Spleen (tissue), 11 donors: ENCODE data around the gene WT1. TPM values are rescaled to one million over a fixed set of nuclear protein-coding genes. Genes with fewer than 3 reads are reported as not detected.
"Not testable (repeated sequence)": the region's sequence is repeated elsewhere in the genome, so short reads cannot be mapped to it uniquely, and the experiment has no call there.

Experiments
- DNase-seq: peaks from one replicate; pipeline ENCODE4 v3.0.0-alpha.2; 2020
- H3K27ac ChIP-seq, 8 donors: fragments of 200-600 bp; sonication (generic) in 7 of 8; 1 replicate in 4 of 8; 2 replicates in 4 of 8; pipeline versions ENCODE4 v1.5.0 to v1.8.0; 2016 to 2021; ENCODE audit warnings: inconsistent platforms in 4 of 8, mild to moderate bottlenecking in 4 of 8, moderate library complexity in 1 of 8
- H3K27me3 ChIP-seq, 7 donors: fragments of 200-600 bp; sonication (generic) in 6 of 7; replicated peaks in 1 of 7; 1 replicate in 4 of 7; 2 replicates in 3 of 7; pipeline versions ENCODE4 v1.5.0 to v1.8.0; 2016 to 2021; ENCODE audit warnings: inconsistent platforms in 3 of 7, mild to moderate bottlenecking in 1 of 7
- H3K36me3 ChIP-seq, 6 donors: fragments of 200-600 bp; sonication (generic) in 5 of 6; 1 replicate in 4 of 6; 2 replicates in 2 of 6; pipeline versions ENCODE4 v1.5.0 to v1.8.0; 2016 to 2021; ENCODE audit warnings: inconsistent platforms in 2 of 6
- H3K4me1 ChIP-seq, 6 donors: fragments of 200-600 bp; sonication (generic) in 5 of 6; 1 replicate in 3 of 6; 2 replicates in 3 of 6; pipeline versions ENCODE4 v1.5.0 to v1.8.0; 2016 to 2021; ENCODE audit warnings: inconsistent platforms in 3 of 6
- H3K4me3 ChIP-seq, 8 donors: fragments of 200-600 bp; sonication (generic) in 7 of 8; 1 replicate in 4 of 8; 2 replicates in 4 of 8; pipeline versions ENCODE4 v1.5.0 to v1.8.0; 2016 to 2021; ENCODE audit warnings: inconsistent platforms in 4 of 8, mild to moderate bottlenecking in 4 of 8, moderate library complexity in 2 of 8
- H3K9me3 ChIP-seq, 8 donors: fragments of 200-600 bp; sonication (generic) in 7 of 8; 1 replicate in 4 of 8; 2 replicates in 4 of 8; pipeline versions ENCODE4 v1.5.0 to v1.8.0; 2016 to 2021; ENCODE audit warnings: inconsistent platforms in 4 of 8
- CTCF ChIP-seq, 11 experiments: fragments of 200-600 bp in 7 of 11; fragments of 450-650 bp in 4 of 11; sonication (generic) in 4 of 11; IDR thresholded peaks in 8 of 11; conservative IDR thresholded peaks in 3 of 11; 1 replicate in 7 of 11; 2 replicates in 4 of 11; pipeline versions ENCODE4 v1.4.0 to v1.8.0; 2016 to 2021; ENCODE audit warnings: antibody characterized with exemption in 11 of 11, inconsistent platforms in 4 of 11, mild to moderate bottlenecking in 1 of 11
- POLR2A ChIP-seq, 3 donors: fragments of 450-650 bp; IDR thresholded peaks; one replicate each; pipeline ENCODE4 v1.5.1; 2017; ENCODE audit warnings: antibody characterized with exemption in 3 of 3, mild to moderate bottlenecking in 1 of 3
- POLR2AphosphoS5 ChIP-seq, 3 donors: sonication (generic); formaldehyde crosslinking; IDR thresholded peaks; one replicate each; pipeline ENCODE4 v1.5.1; 2017; ENCODE audit warnings: antibody characterized with exemption in 3 of 3
- WGBS, 5 donors: extraction: QIAGEN DNeasy Blood & Tissue Kit in 3 of 5; methylation state at CpG; one replicate each; pipeline versions ENCODE4 v1.1.5 to v1.1.7; 2013 to 2018; 5-methylcytosine and 5-hydroxymethylcytosine counted together
- intact Hi-C: fragments of 100-400 bp; cut with DNase I; formaldehyde crosslinking; loops from one replicate; pipeline ENCODE4 v1.15.0; 2023; ENCODE audit warnings: low total_unique reads
- polyA plus RNA-seq, 3 donors: library from polyadenylated mRNA; stranded (reverse); fragments of 200-250 nt; gene quantifications; one replicate each; pipeline ENCODE4 v1.2.1, GENCODE V29; 2013
- total RNA-seq, 7 donors: library from RNA; depleted of rRNA in 3 of 7; stranded (reverse); fragments of >200 nt in 3 of 7; fragmentation: NEBNext Ultra II Directional in 4 of 7; extraction: Animal tissue kit (Norgen Biotek cat#: 25700) in 4 of 7; gene quantifications; one replicate each; pipeline versions ENCODE4 v1.1.0 to v1.2.1, GENCODE V29; 2016 to 2021
- donor health status: healthy with polysubstance abuse.
- donor health status: DM: no; HTN: no; CAD: no; lungs with moderate emphysema.
- donor health status: DM: no; HTN: no; CAD: no.
- donor health status: Bipolar disorder and iron deficiency.
- donor health status: healthy.
- donor health status: DM: no; HTN: no; CAD: no.
- donor health status: DM: yes; HTN: yes; CAD: no.

Gene WT1
- total and polyA plus RNA-seq, 10 donors: 1.6 to 53.0 (median 26.8) TPM

DNA sequence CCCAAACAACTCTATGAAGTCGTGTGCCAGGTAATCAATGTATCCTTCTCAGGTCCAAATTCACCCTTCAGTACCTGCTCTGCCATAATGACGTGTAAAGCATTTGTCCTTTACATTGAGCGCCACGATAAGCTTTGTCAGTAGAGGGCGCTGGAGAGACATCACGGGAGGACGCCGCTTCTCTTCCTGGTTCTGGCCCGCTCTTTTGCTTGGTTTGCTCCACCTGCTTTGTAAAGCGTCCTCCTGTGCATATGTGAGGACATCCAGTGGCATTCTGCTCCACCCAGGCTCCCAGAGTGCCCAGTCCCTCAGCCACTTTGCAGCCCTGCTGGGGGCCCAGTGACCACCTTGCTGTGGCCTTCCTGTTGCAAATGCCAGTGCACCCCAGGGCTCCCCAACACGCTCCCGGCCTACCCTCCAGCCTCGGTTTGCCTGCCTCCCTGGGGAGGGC, 61.1 kb downstream of the WT1 start:
- intact Hi-C loops: no loop called here
- H3K27ac ChIP-seq: no peak overlapping the region
- no peak for TF ChIP-seq POLR2AphosphoS5 (IDR thresholded peaks at IDR 0.05)
- TF ChIP-seq CTCF (IDR thresholded peaks at IDR 0.05 in 8 of 11, conservative IDR thresholded peaks at IDR 0.05 in 3 of 11): peak in 5 of 11 experiments; percentile 14 to 47 (median 33)
- TF ChIP-seq POLR2A (IDR thresholded peaks at IDR 0.05): no peak
- H3K4me1 ChIP-seq: no peaks in the 10 kb centered on the region
- peaks cover 0 to 24% (median 6%) of the 10 kb centered on the region in 8 donors for H3K9me3 ChIP-seq
- DNase-seq: no peak
- no peaks in the 10 kb centered on the region for H3K36me3 ChIP-seq
- H3K27me3 ChIP-seq: peaks cover 0 to 17% (median 0%) of the 10 kb centered on the region in 7 donors
- 32 to 46% (median 42%) methylated on average over 13 of the region's 13 CpGs for WGBS, 5 donors
- H3K4me3 ChIP-seq: no peak overlapping the region

DNA sequence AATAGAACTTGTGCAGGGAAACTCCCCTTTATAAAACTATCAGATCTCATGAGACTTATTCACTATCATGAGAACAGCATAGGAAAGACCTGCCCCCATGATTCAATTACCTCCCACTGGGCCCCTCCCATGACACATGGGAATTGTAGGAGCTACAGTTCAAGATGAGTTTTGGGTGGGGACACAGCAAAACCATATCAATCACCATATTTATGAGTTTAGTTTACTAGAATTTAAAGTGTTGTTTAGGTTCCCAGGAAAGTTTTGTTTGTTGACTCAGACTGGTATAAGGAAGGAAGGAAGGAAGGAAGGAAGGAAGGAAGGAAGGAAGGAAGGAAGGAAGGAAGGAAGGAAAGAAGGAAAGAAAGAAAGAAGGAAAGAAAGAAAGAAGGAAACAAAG, 65.4 kb downstream of the WT1 start:
- H3K9me3 ChIP-seq: peaks cover 3 to 37% (median 23%) of the 10 kb centered on the region in 8 donors
- DNase-seq, H3K27ac ChIP-seq, H3K36me3 ChIP-seq, intact Hi-C loops, H3K4me1 ChIP-seq, H3K4me3 ChIP-seq: not testable (repeated sequence)
- peaks cover 0 to 10% (median 0%) of the 10 kb centered on the region in 7 donors for H3K27me3 ChIP-seq

GRCh38 chr11:32366666-32367065, 68.7 kb downstream of the WT1 start:
- Histone ChIP-seq H3K9me3 (peaks cover 3 to 31% (median 23%) of the 10 kb centered on the region in 8 donors), H3K27me3 (no peaks in the 10 kb centered on the region), H3K4me1 (no peaks in the 10 kb centered on the region), H3K4me3 (no peak overlapping the region), H3K36me3 (no peaks in the 10 kb centered on the region), H3K27ac (no peak overlapping the region)
- no peak for TF ChIP-seq POLR2AphosphoS5 (IDR thresholded peaks at IDR 0.05)
- TF ChIP-seq CTCF (IDR thresholded peaks at IDR 0.05 in 8 of 11, conservative IDR thresholded peaks at IDR 0.05 in 3 of 11): no peak
- TF ChIP-seq POLR2A (IDR thresholded peaks at IDR 0.05): no peak
- no peak for DNase-seq
- WGBS, 5 donors: 78 to 94% (median 89%) methylated on average over 1 of the region's 1 CpG
- intact Hi-C loops: no loop called here

GRCh38 chr11:32365192-32365591, 70.1 kb downstream of the WT1 start:
- no peak overlapping the region for H3K4me3 ChIP-seq
- no peaks in the 10 kb centered on the region for H3K4me1 ChIP-seq
- intact Hi-C loops: no loop called here
- peaks cover 0 to 1% (median 0%) of the 10 kb centered on the region in 7 donors for H3K27me3 ChIP-seq
- TF ChIP-seq POLR2AphosphoS5 (IDR thresholded peaks at IDR 0.05) (no peak), CTCF (IDR thresholded peaks at IDR 0.05 in 8 of 11, conservative IDR thresholded peaks at IDR 0.05 in 3 of 11) (no peak), POLR2A (IDR thresholded peaks at IDR 0.05) (no peak)
- no peaks in the 10 kb centered on the region for H3K36me3 ChIP-seq
- no peak overlapping the region for H3K27ac ChIP-seq
- DNase-seq: no peak
- WGBS, 5 donors: 84 to 94% (median 90%) methylated on average over 4 of the region's 4 CpGs
- H3K9me3 ChIP-seq: peaks cover 3 to 27% (median 23%) of the 10 kb centered on the region in 8 donors

DNA sequence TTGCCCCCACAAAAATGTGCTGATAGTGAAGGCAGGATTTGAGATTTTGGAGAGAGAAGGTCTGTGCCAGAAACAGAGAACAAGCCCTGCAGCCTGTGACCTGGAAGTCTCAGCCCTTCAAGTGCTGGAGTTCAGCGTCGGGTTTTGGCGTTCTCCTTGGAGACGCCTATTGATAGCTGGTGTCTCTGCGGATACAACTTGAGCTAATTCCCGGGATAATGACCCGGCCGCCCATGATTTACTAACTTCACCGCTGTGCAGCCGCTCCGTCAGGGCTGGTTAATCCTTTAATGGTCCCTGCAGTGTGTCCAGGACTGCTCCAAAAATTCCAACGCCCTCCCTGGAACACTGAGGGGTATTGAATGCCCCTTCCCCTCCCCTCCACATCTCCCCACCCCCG, 76.6 kb downstream of the WT1 start:
- no peaks in the 10 kb centered on the region for H3K36me3 ChIP-seq
- intact Hi-C loops: no loop called here
- H3K27ac ChIP-seq: peak overlapping the region in 2 of 8 donors; percentile 38 to 48
- H3K27me3 ChIP-seq: peaks cover 0 to 13% (median 0%) of the 10 kb centered on the region in 7 donors
- no peak overlapping the region for H3K4me3 ChIP-seq
- 51 to 61% (median 57%) methylated on average over 13 of the region's 13 CpGs for WGBS, 5 donors
- no peak for DNase-seq
- no peaks in the 10 kb centered on the region for H3K9me3 ChIP-seq
- TF ChIP-seq POLR2AphosphoS5 (IDR thresholded peaks at IDR 0.05) (no peak), CTCF (IDR thresholded peaks at IDR 0.05 in 8 of 11, conservative IDR thresholded peaks at IDR 0.05 in 3 of 11) (no peak), POLR2A (IDR thresholded peaks at IDR 0.05) (no peak)
- no peaks in the 10 kb centered on the region for H3K4me1 ChIP-seq
